HepG2 (cell line): Measurements from ENCODE around the gene SUDS3. TPM values are rescaled to one million over a fixed set of nuclear protein-coding genes. Genes with fewer than 3 reads are reported as not detected.

ENCODE experiments used
- CREM ChIP-seq, 2 experiments: sonication (generic) in 1 of 2; formaldehyde crosslinking in 1 of 2; IDR thresholded peaks; 2 replicates each; pipeline versions ENCODE4 v1.4.0 to v1.6.1; 2016 to 2020; ENCODE audit warnings: antibody characterized with exemption in 1 of 2, mild to moderate bottlenecking in 1 of 2, missing genetic modification reagents in 1 of 2
- HDAC1 ChIP-seq: sonication (generic); formaldehyde crosslinking; IDR thresholded peaks from 2 replicates; pipeline ENCODE4 v1.5.1; 2020; ENCODE audit warnings: mild to moderate bottlenecking, missing genetic modification reagents
- JUNB ChIP-seq: sonication (generic); formaldehyde crosslinking; IDR thresholded peaks from 2 replicates; pipeline ENCODE4 v1.8.0; 2022; ENCODE audit warnings: missing genetic modification reagents, mild to moderate bottlenecking, borderline replicate concordance
- MAF1 ChIP-seq: sonication (generic); formaldehyde crosslinking; IDR thresholded peaks from 2 replicates; pipeline ENCODE4 v1.5.0; 2020; ENCODE audit warnings: missing genetic modification reagents, borderline replicate concordance
- NR0B2 ChIP-seq: sonication (generic); formaldehyde crosslinking; IDR thresholded peaks from 2 replicates; pipeline ENCODE4 v1.4.0; 2020; ENCODE audit warnings: mild to moderate bottlenecking, missing genetic modification reagents
- RARG ChIP-seq: sonication (generic); formaldehyde crosslinking; IDR thresholded peaks from 2 replicates; pipeline ENCODE4 v1.4.0; 2020; ENCODE audit warnings: low read depth, mild to moderate bottlenecking, missing genetic modification reagents
- SIN3A ChIP-seq: IDR thresholded peaks from 2 replicates; pipeline ENCODE4 v1.6.1; 2011; ENCODE audit warnings: low read depth, mild to moderate bottlenecking, control low read depth, low read length, borderline replicate concordance
- SP2 ChIP-seq: sonication (generic); formaldehyde crosslinking; IDR thresholded peaks from 2 replicates; pipeline ENCODE4 v1.5.1; 2020; ENCODE audit warnings: mild to moderate bottlenecking, missing genetic modification reagents
- SP5 ChIP-seq: IDR thresholded peaks from 2 replicates; pipeline ENCODE4 v1.6.1; 2016; ENCODE audit warnings: low read depth, borderline replicate concordance
- SRY ChIP-seq: sonication (generic); formaldehyde crosslinking; IDR thresholded peaks from 2 replicates; pipeline ENCODE4 v1.8.0; 2022; ENCODE audit warnings: mild to moderate bottlenecking, missing genetic modification reagents
- STAT5B ChIP-seq: sonication (generic); formaldehyde crosslinking; IDR thresholded peaks from 2 replicates; pipeline ENCODE4 v1.4.0; 2020; ENCODE audit warnings: missing genetic modification reagents
- U2AF1 ChIP-seq: fragments of 200-400 bp; formaldehyde crosslinking; optimal IDR thresholded peaks from 2 replicates; pipeline ENCODE3; 2017; ENCODE audit warnings: mild to moderate bottlenecking, low read depth, low read length
- ZBTB8A ChIP-seq: sonication (generic); formaldehyde crosslinking; IDR thresholded peaks from 2 replicates; pipeline ENCODE4 v1.4.0; 2020; ENCODE audit warnings: mild to moderate bottlenecking, low read depth, missing genetic modification reagents, borderline replicate concordance
- ZFP41 ChIP-seq: sonication (generic); formaldehyde crosslinking; IDR thresholded peaks from 2 replicates; pipeline ENCODE4 v1.4.0; 2020; ENCODE audit warnings: mild to moderate bottlenecking, missing genetic modification reagents, borderline replicate concordance
- ZNF33B ChIP-seq: sonication (generic); formaldehyde crosslinking; IDR thresholded peaks from 2 replicates; pipeline ENCODE4 v1.5.1; 2020; ENCODE audit warnings: mild to moderate bottlenecking, missing genetic modification reagents
- ZNF558 ChIP-seq: sonication (generic); formaldehyde crosslinking; IDR thresholded peaks from 2 replicates; pipeline ENCODE4 v1.9.0; 2022; ENCODE audit warnings: mild to moderate bottlenecking, missing genetic modification reagents, borderline replicate concordance
- ZNF704 ChIP-seq: sonication (generic); formaldehyde crosslinking; IDR thresholded peaks from 2 replicates; pipeline ENCODE4 v1.8.1; 2023; ENCODE audit warnings: mild to moderate bottlenecking, inconsistent platforms, moderate library complexity, missing genetic modification reagents, borderline replicate concordance
- ZNF879 ChIP-seq: sonication (generic); formaldehyde crosslinking; IDR thresholded peaks from 2 replicates; pipeline ENCODE4 v1.8.1; 2023; ENCODE audit warnings: missing genetic modification reagents
- polyA plus RNA-seq, 8 experiments: library from polyadenylated mRNA; depleted of rRNA in 3 of 8; stranded (reverse) in 7 of 8; unstranded in 1 of 8; fragments of >200 nt; fragmentation: Illumina TruSeq in 4 of 8; extraction: Trizol in 4 of 8; gene quantifications; 2 replicates each; pipeline versions ENCODE4 v1.2.1 to v1.2.3, GENCODE V29; 2011 to 2016; ENCODE audit warnings: low read depth in 4 of 8, missing spikeins in 1 of 8, mixed read lengths in 1 of 8; ENCODE audit not compliant: insufficient read depth in 1 of 8
- total RNA-seq, 5 experiments: library from RNA; depleted of rRNA; stranded (reverse); fragments of >200 nt; fragmentation: Illumina TruSeq; extraction: Trizol; gene quantifications; 2 replicates each; pipeline ENCODE4 v1.2.3, GENCODE V29; 2016; ENCODE audit warnings: low read depth in 1 of 5
- TF ChIP-seq, protein P1 (sequence below): sonication (generic); formaldehyde crosslinking; IDR thresholded peaks from 2 replicates; pipeline ENCODE4 v1.8.1; 2023; ENCODE audit warnings: mild to moderate bottlenecking, missing genetic modification reagents, borderline replicate concordance
- TF ChIP-seq, protein P2 (sequence below): sonication (generic); formaldehyde crosslinking; IDR thresholded peaks from 2 replicates; pipeline ENCODE4 v1.5.0; 2020; ENCODE audit warnings: missing genetic modification reagents
- TF ChIP-seq, protein P3 (sequence below): sonication (generic); formaldehyde crosslinking; IDR thresholded peaks from 2 replicates; pipeline ENCODE4 v1.4.0; 2020; ENCODE audit warnings: missing genetic modification reagents

The SUDS3 gene
- total and polyA plus RNA-seq, 2 of the 13 experiments (the other 11 are each of a cell fraction or from before 2014, with no cell fraction given) = 20.2 to 33.1 TPM

DNA sequence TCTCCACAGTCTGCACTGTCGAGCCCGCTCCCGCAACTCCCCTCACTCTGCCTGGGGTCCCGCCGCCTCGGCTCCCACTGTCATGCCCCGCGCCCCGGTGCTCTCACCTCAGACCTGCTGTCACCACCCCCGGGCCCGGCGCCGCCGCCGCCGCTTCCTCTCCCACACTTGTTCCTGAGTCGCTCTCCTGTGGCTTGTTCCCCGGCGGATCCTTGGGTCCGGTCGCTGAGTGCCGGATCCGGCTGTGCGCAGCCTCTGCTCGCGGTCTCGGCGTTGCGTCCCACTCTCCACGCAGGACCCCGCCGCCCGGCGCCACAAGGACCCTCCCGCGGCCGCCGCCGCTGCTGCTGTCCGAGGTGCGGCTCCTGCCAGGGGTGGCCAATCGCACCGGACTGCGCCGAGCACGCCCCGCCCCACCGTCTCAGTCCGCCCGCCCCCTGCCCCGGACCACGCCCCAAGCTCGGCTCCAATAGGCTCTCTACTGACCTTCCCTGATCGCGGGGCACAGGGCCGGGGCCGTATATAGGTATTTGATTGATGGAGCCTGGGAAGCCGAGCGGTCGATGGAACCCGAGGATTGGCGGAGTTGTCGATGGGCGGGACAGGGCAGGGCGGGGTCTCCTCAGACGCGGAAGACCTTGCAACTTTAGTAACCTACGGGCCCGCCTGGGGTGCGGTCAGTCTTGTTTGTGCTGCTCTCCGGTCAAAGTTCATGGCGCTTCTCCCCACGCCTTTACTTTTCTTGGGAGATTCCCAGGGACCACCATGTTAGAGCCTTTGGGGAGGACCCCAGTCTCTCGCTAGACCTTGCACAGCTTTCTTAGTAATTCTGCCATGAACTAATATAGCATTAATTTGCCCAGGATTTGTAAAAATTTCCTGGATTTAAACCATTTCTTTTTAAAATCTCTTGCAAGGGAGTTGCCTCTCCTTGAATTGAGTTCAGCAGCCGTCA is 3.5 kb upstream of the SUDS3 start, which contains the start of gene TAOK3 (continued):
- TF ChIP-seq ZNF704 (peak; percentile 21; the same call in 1 of the 2 replicates), ZBTB8A (CRISPR knock-in tag) (no peak), SRY (CRISPR knock-in tag) (peak; percentile 73; the same call in 1 of the 2 replicates), HDAC1 (CRISPR knock-in tag) (peak; percentile 78), CREM (IDR thresholded peaks at IDR 0.05) (peak; percentile 47), CREM (CRISPR knock-in tag; IDR thresholded peaks at IDR 0.05) (no peak), JUNB (no peak), MAF1 (no peak), ZNF879 (CRISPR knock-in tag) (0 out of 2 replicates have a peak, but pooled peaks have one; percentile 26), ZFP41 (CRISPR knock-in tag) (no peak), SIN3A (peak; percentile 84; the same call in 1 of the 2 replicates), ZNF33B (CRISPR knock-in tag) (peak; percentile 64; the same call in 1 of the 2 replicates), RARG (CRISPR knock-in tag) (no peak), STAT5B (CRISPR knock-in tag) (no peak), SP2 (CRISPR knock-in tag) (peak; percentile 74), NR0B2 (CRISPR knock-in tag) (peak; percentile 75; the same call in 1 of the 2 replicates), SP5 (CRISPR knock-in tag) (peak; percentile 55; the same call in 1 of the 2 replicates), U2AF1 (no peak), ZNF558 (CRISPR knock-in tag) (0 out of 2 replicates have a peak, but pooled peaks have one; percentile 54)
- TF ChIP-seq, protein P1, sequence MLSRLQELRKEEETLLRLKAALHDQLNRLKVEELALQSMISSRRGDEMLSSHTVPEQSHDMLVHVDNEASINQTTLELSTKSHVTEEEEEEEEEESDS (CRISPR knock-in tag) = no peak
- TF ChIP-seq, protein P2, sequence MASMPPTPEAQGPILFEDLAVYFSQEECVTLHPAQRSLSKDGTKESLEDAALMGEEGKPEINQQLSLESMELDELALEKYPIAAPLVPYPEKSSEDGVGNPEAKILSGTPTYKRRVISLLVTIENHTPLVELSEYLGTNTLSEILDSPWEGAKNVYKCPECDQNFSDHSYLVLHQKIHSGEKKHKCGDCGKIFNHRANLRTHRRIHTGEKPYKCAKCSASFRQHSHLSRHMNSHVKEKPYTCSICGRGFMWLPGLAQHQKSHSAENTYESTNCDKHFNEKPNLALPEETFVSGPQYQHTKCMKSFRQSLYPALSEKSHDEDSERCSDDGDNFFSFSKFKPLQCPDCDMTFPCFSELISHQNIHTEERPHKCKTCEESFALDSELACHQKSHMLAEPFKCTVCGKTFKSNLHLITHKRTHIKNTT (CRISPR knock-in tag) = no peak
- TF ChIP-seq, protein P3, sequence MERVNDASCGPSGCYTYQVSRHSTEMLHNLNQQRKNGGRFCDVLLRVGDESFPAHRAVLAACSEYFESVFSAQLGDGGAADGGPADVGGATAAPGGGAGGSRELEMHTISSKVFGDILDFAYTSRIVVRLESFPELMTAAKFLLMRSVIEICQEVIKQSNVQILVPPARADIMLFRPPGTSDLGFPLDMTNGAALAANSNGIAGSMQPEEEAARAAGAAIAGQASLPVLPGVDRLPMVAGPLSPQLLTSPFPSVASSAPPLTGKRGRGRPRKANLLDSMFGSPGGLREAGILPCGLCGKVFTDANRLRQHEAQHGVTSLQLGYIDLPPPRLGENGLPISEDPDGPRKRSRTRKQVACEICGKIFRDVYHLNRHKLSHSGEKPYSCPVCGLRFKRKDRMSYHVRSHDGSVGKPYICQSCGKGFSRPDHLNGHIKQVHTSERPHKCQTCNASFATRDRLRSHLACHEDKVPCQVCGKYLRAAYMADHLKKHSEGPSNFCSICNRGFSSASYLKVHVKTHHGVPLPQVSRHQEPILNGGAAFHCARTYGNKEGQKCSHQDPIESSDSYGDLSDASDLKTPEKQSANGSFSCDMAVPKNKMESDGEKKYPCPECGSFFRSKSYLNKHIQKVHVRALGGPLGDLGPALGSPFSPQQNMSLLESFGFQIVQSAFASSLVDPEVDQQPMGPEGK (CRISPR knock-in tag) = no peak; the same call in 1 of the 2 replicates
